Cardiac fibroblast (primary cell): Measurements from ENCODE around the gene PCYOX1L.

Source experiments
- DNase-seq, 2 donors: peaks; one replicate each; pipeline versions ENCODE4 v3.0.0 to v3.0.0-alpha.2; 2010; ENCODE audit warnings: low read depth in 2 of 2
- H3K4me3 ChIP-seq, 2 donors: replicated peaks in 1 of 2; 1 replicate in 1 of 2; 2 replicates in 1 of 2; pipeline ENCODE4 v1.5.1; 2011; ENCODE audit warnings: low read depth in 2 of 2, low read length in 2 of 2, mild to moderate bottlenecking in 2 of 2, moderate library complexity in 1 of 2
- TF ChIP-seq, protein P1 (sequence below): IDR thresholded peaks from one replicate; pipeline ENCODE4 v1.5.1; 2011; ENCODE audit warnings: low read depth, mild to moderate bottlenecking, low read length, inconsistent platforms

PCYOX1L gene

DNA sequence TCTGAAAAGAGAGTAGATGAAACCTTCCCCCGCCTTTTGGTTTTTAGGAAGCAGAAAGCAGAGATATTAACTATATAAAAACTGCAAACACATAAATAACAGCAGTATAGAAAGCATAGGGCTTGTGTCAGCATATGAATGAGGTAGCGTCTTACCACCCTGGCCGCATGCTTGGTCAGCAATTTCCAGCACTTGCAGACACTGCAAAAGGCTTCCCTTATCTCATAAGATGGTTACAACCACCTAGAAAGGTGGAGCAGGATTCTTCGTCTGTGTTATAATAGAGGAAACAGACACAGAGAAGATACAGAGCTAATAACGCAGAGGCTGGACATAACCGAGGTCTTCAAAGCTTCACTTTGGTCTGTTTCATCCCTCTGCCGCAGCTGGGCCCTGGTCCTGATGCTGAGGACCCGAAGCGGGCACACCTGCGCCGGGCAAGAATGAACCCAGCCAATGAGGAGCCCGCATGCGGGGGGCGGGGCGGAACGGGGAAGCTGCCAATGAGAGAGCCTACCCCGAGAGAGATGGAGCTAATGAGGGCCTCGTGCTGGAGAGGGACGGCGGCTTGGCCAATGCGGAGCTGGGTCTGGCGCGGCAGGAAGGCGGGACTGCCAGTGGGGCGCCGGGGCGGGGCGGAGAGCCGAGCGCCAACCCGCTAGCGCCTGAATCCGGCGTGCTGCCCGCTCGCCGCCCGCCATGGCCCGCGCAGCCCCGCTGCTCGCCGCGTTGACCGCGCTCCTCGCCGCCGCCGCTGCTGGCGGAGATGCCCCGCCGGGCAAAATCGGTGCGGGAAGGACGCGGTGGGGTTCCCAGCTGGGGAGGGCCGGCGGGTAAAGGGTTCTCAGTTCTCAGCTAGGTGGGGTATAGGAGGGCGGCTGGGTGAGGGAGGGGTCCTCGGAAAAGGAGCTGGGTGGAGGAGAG, at the start of gene PCYOX1L:
TSS of gene PCYOX1L (plus strand) at position 677 of the 924 bp plus-strand sequence. CDS start at position 700, 23 bp downstream.
- peak within 1 kb of the TSS; percentile 83 to 89 for H3K4me3 ChIP-seq
- DNase-seq: peak; percentile 95 to 97
- TF ChIP-seq, protein P1, sequence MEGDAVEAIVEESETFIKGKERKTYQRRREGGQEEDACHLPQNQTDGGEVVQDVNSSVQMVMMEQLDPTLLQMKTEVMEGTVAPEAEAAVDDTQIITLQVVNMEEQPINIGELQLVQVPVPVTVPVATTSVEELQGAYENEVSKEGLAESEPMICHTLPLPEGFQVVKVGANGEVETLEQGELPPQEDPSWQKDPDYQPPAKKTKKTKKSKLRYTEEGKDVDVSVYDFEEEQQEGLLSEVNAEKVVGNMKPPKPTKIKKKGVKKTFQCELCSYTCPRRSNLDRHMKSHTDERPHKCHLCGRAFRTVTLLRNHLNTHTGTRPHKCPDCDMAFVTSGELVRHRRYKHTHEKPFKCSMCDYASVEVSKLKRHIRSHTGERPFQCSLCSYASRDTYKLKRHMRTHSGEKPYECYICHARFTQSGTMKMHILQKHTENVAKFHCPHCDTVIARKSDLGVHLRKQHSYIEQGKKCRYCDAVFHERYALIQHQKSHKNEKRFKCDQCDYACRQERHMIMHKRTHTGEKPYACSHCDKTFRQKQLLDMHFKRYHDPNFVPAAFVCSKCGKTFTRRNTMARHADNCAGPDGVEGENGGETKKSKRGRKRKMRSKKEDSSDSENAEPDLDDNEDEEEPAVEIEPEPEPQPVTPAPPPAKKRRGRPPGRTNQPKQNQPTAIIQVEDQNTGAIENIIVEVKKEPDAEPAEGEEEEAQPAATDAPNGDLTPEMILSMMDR: no peak

DNA sequence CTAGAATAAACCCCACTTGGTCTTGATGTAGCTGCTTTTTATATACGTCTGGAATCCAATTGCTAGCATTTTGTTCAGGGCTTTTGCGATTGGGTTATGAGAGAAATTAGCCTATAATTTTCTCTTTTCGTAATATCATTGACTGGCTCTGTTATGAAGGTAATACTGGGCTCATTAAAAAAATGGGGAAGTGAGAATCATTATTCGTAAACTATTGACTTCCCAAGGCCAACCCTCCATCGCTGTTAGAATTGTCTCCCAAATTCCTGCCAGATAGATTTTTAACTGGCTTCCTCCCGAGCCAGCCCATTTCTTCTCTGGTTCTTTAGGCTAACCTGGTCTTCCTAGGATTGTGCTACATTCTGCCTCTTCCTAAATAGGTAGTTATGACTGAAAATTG, 48.5 kb upstream of the PCYOX1L start:
- no peak overlapping the region for H3K4me3 ChIP-seq
- TF ChIP-seq, protein P1: no peak
- no peak for DNase-seq

- TF ChIP-seq, protein P1: no peak
- DNase-seq: no peak
- H3K4me3 ChIP-seq: no peak overlapping the region
Observed at GRCh38 chr5:149310488-149310887, 47.4 kb upstream of the PCYOX1L start.

DNA sequence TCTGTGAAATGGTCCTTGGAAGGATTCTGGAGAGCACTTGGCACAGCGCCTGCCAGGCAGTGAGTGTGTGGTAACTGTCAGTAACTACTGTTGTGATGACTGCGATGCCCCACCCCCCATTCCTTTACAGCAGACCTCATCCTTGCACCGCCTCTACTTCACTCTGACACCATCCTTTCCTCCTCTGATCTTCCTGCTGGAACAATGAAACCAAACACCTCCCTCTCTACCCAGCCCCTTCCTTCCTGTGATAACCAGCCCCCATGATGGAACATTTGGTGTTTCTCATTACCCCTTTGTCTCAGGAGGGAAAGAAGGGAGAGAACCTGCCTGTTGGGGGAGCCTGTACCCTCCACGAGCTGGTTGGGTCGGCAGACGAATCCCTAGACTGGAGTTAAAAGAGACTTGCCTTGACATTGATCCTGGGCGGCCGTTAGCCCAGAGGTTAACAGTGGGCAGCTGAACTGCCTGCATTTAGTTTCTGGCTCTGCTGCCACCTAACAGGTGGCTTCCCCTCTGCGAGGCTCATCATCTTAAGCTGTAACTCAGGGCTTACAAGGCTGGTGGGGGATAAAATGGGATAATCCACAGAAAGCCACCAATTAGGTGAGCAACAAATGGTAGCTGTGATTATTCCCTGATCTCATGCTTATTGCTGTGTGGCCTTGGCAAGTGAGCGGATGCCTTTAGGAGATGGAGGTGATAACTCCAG, 46.7 kb upstream of the PCYOX1L start:
- DNase-seq: peak; percentile 83 to 92
- TF ChIP-seq, protein P1: no peak
- H3K4me3 ChIP-seq: no peak overlapping the region

- TF ChIP-seq, protein P1: no peak
- H3K4me3 ChIP-seq: no peak overlapping the region
- DNase-seq: no peak
Observed at GRCh38 chr5:149313151-149313841, 44.5 kb upstream of the PCYOX1L start.

- DNase-seq: no peak
- TF ChIP-seq, protein P1: no peak
- no peak overlapping the region for H3K4me3 ChIP-seq
Observed at GRCh38 chr5:149314571-149315111, 43.2 kb upstream of the PCYOX1L start.
